ENCODE data around the gene WDR19. TPM values are rescaled to one million over a fixed set of nuclear protein-coding genes. Genes with fewer than 3 reads are reported as not detected.

The WDR19 gene
- total RNA-seq, 1 donor from 2014 or later = 17.2 TPM

- Histone ChIP-seq H3K27ac (ENCODE audit: low read depth, low read length) (no peak overlapping the region), H3K27me3 (ENCODE audit: control insufficient read depth in 3 of 3, insufficient read depth in 3 of 3, low read length in 3 of 3) (no peaks in the 10 kb centered on the region), H3K9ac (ENCODE audit: low read depth in 1 of 3, low read length in 3 of 3) (no peak overlapping the region), H3K9me3 (ENCODE audit: control insufficient read depth in 3 of 3, low read length in 3 of 3) (no peaks in the 10 kb centered on the region), H3K36me3 (ENCODE audit: control insufficient read depth in 3 of 3, insufficient read depth in 3 of 3, low read length in 3 of 3) (peaks cover 6 to 45% (median 25%) of the 10 kb centered on the region in 3 donors), H3K4me1 (ENCODE audit: control insufficient read depth in 3 of 3, insufficient read depth in 3 of 3, low read length in 3 of 3) (peaks cover 2 to 7% (median 2%) of the 10 kb centered on the region in 3 donors), H3K4me3 (ENCODE audit: low read length in 3 of 3) (no peak overlapping the region)
These were observed 130.5 kb downstream of the WDR19 start for GRCh38 chr4:39312816-39313215.

DNA sequence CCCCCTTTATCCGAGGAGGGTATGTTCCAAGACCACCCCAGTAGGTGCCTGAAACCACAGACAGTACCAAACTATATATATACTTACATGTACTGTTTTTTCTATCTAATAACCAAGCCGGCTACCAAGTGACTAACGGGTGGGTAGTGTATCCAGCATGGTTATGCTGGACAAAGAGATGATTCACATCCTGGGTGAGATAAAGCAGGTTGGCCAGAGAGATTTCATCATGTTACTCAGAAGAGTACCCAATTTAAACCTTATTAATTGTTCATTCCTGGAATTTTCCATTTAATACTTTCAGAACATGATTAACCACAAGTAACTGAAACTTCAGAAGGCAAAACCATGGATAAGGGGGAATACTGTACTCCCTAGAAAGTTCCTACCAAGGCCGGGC lies 137.3 kb downstream of the WDR19 start:
- Histone ChIP-seq H3K36me3 (ENCODE audit: control insufficient read depth in 3 of 3, insufficient read depth in 3 of 3, low read length in 3 of 3) (peaks cover 0 to 40% (median 22%) of the 10 kb centered on the region in 3 donors), H3K27me3 (ENCODE audit: control insufficient read depth in 3 of 3, insufficient read depth in 3 of 3, low read length in 3 of 3) (no peaks in the 10 kb centered on the region), H3K27ac (ENCODE audit: low read depth, low read length) (no peak overlapping the region), H3K9me3 (ENCODE audit: control insufficient read depth in 3 of 3, low read length in 3 of 3) (no peaks in the 10 kb centered on the region), H3K9ac (ENCODE audit: low read depth in 1 of 3, low read length in 3 of 3) (no peak overlapping the region), H3K4me1 (ENCODE audit: control insufficient read depth in 3 of 3, insufficient read depth in 3 of 3, low read length in 3 of 3) (no peaks in the 10 kb centered on the region), H3K4me3 (ENCODE audit: low read length in 3 of 3) (no peak overlapping the region)

DNA sequence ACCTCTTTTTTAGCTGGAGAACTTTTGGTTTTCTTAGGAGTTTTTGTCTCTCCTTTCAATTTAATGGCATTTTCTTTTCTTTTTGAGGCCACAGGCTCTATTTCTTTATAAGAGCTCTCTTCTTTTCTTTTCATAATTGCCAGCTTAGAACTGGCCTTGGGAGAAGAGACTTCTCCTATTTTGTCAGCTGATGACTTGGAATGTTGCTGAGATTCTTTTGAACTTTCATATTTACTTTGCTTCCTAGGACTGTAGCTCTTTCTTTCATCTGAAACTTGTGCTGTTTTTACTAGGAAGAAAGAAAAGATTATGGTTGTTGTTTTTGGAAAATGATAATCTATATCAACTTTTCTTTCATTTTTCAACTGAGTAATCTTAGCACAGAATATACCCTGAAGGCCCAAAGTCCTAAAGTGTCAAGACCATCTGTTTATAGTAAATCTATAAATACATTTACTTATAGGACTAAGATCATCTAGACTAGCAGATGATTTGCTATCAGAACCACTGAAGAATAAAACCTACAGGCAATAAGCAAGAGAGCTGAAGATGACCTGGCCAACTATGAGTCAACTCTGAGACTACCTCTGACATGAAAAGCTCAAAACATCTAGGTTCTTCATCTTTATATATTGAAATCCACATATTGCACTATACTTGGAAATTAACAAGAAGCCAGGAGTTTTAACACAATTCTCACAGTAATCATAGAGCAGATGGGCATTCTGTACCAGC lies 138.2 kb downstream of the WDR19 start:
- no peak overlapping the region for H3K27ac ChIP-seq (ENCODE audit: low read depth, low read length)
- H3K27me3 ChIP-seq (ENCODE audit: control insufficient read depth in 3 of 3, insufficient read depth in 3 of 3, low read length in 3 of 3) = no peaks in the 10 kb centered on the region
- H3K4me1 ChIP-seq (ENCODE audit: control insufficient read depth in 3 of 3, insufficient read depth in 3 of 3, low read length in 3 of 3) = no peaks in the 10 kb centered on the region
- H3K9me3 ChIP-seq (ENCODE audit: control insufficient read depth in 3 of 3, low read length in 3 of 3) = no peaks in the 10 kb centered on the region
- no peak overlapping the region for H3K4me3 ChIP-seq (ENCODE audit: low read length in 3 of 3)
- no peak overlapping the region for H3K9ac ChIP-seq (ENCODE audit: low read depth in 1 of 3, low read length in 3 of 3)
- peaks cover 3 to 38% (median 21%) of the 10 kb centered on the region in 3 donors for H3K36me3 ChIP-seq (ENCODE audit: control insufficient read depth in 3 of 3, insufficient read depth in 3 of 3, low read length in 3 of 3)

GRCh38 chr4:39323821-39324220 lies 141.5 kb downstream of the WDR19 start:
- Histone ChIP-seq H3K4me3 (ENCODE audit: low read length in 3 of 3) (no peak overlapping the region), H3K36me3 (ENCODE audit: control insufficient read depth in 3 of 3, insufficient read depth in 3 of 3, low read length in 3 of 3) (peaks cover 4 to 35% (median 20%) of the 10 kb centered on the region in 3 donors), H3K4me1 (ENCODE audit: control insufficient read depth in 3 of 3, insufficient read depth in 3 of 3, low read length in 3 of 3) (no peaks in the 10 kb centered on the region), H3K27ac (ENCODE audit: low read depth, low read length) (no peak overlapping the region), H3K9ac (ENCODE audit: low read depth in 1 of 3, low read length in 3 of 3) (no peak overlapping the region), H3K9me3 (ENCODE audit: control insufficient read depth in 3 of 3, low read length in 3 of 3) (no peaks in the 10 kb centered on the region), H3K27me3 (ENCODE audit: control insufficient read depth in 3 of 3, insufficient read depth in 3 of 3, low read length in 3 of 3) (no peaks in the 10 kb centered on the region)

DNA sequence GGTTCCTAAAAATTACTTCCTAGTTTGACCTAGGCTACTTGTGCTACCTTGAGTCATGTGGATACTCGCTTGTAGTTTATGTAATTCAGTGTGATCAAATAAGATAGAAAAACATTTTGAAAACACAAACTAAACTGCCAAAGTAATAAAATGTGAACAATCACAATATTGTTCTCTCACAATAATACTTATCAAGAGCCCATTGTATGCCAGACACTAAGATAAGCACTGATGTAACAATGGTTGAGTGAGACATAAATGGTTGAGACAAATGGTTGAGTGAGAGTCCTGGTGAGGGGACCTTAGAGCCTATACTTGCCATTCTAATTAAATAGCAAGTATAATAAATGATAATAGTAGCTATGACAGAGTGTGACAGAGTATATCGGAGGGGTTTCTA lies 142.1 kb downstream of the WDR19 start:
- H3K27me3 ChIP-seq (ENCODE audit: control insufficient read depth in 3 of 3, insufficient read depth in 3 of 3, low read length in 3 of 3) = no peaks in the 10 kb centered on the region
- no peaks in the 10 kb centered on the region for H3K4me1 ChIP-seq (ENCODE audit: control insufficient read depth in 3 of 3, insufficient read depth in 3 of 3, low read length in 3 of 3)
- H3K9me3 ChIP-seq (ENCODE audit: control insufficient read depth in 3 of 3, low read length in 3 of 3) = no peaks in the 10 kb centered on the region
- no peak overlapping the region for H3K9ac ChIP-seq (ENCODE audit: low read depth in 1 of 3, low read length in 3 of 3)
- H3K4me3 ChIP-seq (ENCODE audit: low read length in 3 of 3) = no peak overlapping the region
- peaks cover 4 to 33% (median 15%) of the 10 kb centered on the region in 3 donors for H3K36me3 ChIP-seq (ENCODE audit: control insufficient read depth in 3 of 3, insufficient read depth in 3 of 3, low read length in 3 of 3)
- H3K27ac ChIP-seq (ENCODE audit: low read depth, low read length) = no peak overlapping the region

DNA sequence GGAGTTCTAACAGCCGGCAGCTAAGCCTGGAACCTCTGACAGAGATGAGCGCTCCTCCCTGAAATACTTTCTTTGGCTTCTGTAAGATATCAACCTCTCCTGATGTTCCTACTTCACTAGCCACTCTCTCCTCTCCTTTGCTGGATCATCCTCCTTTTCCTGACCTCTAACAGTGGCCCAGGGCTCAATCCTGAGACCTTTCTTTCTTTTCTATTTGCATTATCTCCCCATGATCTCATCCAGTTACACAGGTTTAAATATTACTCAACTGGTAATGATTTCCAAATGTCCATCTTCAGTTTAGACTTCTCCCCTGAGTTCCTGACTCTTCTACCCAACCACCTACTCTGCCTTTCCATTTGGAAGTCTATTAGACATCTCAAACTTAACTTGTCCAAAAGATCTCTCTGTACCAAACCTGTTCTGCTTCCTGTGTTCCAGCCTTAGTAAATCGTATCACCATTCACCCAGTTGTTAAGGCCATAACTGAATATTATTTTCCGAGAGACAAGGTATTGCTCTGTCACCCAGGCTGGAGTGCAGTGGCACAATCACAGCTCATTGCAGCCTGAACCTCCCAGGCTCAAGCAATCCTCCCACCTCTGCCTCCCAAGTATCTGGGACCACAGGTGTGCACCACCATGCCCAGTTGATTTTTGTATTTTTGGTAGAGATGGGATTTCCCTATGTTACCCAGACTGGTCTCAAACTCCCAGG lies 142.7 kb downstream of the WDR19 start:
- Histone ChIP-seq H3K4me1 (ENCODE audit: control insufficient read depth in 3 of 3, insufficient read depth in 3 of 3, low read length in 3 of 3) (no peaks in the 10 kb centered on the region), H3K27ac (ENCODE audit: low read depth, low read length) (no peak overlapping the region), H3K36me3 (ENCODE audit: control insufficient read depth in 3 of 3, insufficient read depth in 3 of 3, low read length in 3 of 3) (peaks cover 4 to 29% (median 10%) of the 10 kb centered on the region in 3 donors), H3K9me3 (ENCODE audit: control insufficient read depth in 3 of 3, low read length in 3 of 3) (no peaks in the 10 kb centered on the region), H3K4me3 (ENCODE audit: low read length in 3 of 3) (no peak overlapping the region), H3K27me3 (ENCODE audit: control insufficient read depth in 3 of 3, insufficient read depth in 3 of 3, low read length in 3 of 3) (no peaks in the 10 kb centered on the region), H3K9ac (ENCODE audit: low read depth in 1 of 3, low read length in 3 of 3) (no peak overlapping the region)

GRCh38 chr4:39326468-39326977 lies 144.2 kb downstream of the WDR19 start:
- Histone ChIP-seq H3K9me3 (ENCODE audit: control insufficient read depth in 3 of 3, low read length in 3 of 3) (no peaks in the 10 kb centered on the region), H3K9ac (ENCODE audit: low read depth in 1 of 3, low read length in 3 of 3) (no peak overlapping the region), H3K27me3 (ENCODE audit: control insufficient read depth in 3 of 3, insufficient read depth in 3 of 3, low read length in 3 of 3) (no peaks in the 10 kb centered on the region), H3K4me3 (ENCODE audit: low read length in 3 of 3) (no peak overlapping the region), H3K36me3 (ENCODE audit: control insufficient read depth in 3 of 3, insufficient read depth in 3 of 3, low read length in 3 of 3) (peaks cover 4 to 21% (median 10%) of the 10 kb centered on the region in 3 donors), H3K4me1 (ENCODE audit: control insufficient read depth in 3 of 3, insufficient read depth in 3 of 3, low read length in 3 of 3) (no peaks in the 10 kb centered on the region), H3K27ac (ENCODE audit: low read depth, low read length) (no peak overlapping the region)

DNA sequence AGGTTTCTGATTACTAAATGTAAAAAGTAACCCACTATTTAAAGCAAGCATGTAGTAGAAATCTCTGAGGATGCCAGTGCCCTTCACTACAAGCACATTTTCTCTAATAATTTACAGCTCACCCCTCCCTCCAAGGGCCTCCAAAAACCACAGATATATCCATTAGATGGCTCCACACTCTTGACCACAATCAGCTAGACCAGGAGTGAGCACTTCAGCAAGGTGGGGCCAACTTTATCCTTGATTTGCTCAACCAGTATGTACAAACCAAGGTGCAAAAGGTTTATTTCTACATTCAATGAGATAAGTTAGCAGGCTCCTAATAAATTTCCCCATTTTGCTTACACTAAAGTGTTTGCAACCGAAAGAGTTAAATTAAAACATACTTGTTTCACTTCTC lies 148.0 kb downstream of the WDR19 start:
- no peaks in the 10 kb centered on the region for H3K4me1 ChIP-seq (ENCODE audit: control insufficient read depth in 3 of 3, insufficient read depth in 3 of 3, low read length in 3 of 3)
- H3K9me3 ChIP-seq (ENCODE audit: control insufficient read depth in 3 of 3, low read length in 3 of 3) = no peaks in the 10 kb centered on the region
- H3K4me3 ChIP-seq (ENCODE audit: low read length in 3 of 3) = no peak overlapping the region
- peaks cover 3 to 10% (median 5%) of the 10 kb centered on the region in 3 donors for H3K36me3 ChIP-seq (ENCODE audit: control insufficient read depth in 3 of 3, insufficient read depth in 3 of 3, low read length in 3 of 3)
- H3K27me3 ChIP-seq (ENCODE audit: control insufficient read depth in 3 of 3, insufficient read depth in 3 of 3, low read length in 3 of 3) = no peaks in the 10 kb centered on the region
- no peak overlapping the region for H3K9ac ChIP-seq (ENCODE audit: low read depth in 1 of 3, low read length in 3 of 3)
- H3K27ac ChIP-seq (ENCODE audit: low read depth, low read length) = no peak overlapping the region

DNA sequence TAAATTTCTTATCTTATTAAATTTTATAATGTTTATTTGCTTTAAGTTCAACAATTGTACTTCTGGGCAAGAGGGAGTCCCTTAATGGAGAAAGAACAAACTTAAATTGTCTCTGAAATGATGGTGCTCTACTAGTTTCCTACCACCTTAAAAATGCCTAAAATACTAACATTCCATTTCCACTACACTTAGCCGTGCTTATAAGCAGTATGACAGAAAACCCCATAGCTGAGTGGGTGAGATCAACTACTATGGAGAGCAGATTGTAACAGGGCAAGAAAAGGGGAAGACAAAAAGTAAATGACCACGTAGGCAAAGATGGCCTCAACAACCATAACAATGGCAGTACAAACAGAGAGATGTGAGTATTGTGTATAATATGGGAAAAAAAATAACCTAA lies 148.9 kb downstream of the WDR19 start:
- Histone ChIP-seq H3K4me1 (ENCODE audit: control insufficient read depth in 3 of 3, insufficient read depth in 3 of 3, low read length in 3 of 3) (no peaks in the 10 kb centered on the region), H3K36me3 (ENCODE audit: control insufficient read depth in 3 of 3, insufficient read depth in 3 of 3, low read length in 3 of 3) (peaks cover 0 to 5% (median 3%) of the 10 kb centered on the region in 3 donors), H3K9ac (ENCODE audit: low read depth in 1 of 3, low read length in 3 of 3) (no peak overlapping the region), H3K4me3 (ENCODE audit: low read length in 3 of 3) (no peak overlapping the region), H3K27me3 (ENCODE audit: control insufficient read depth in 3 of 3, insufficient read depth in 3 of 3, low read length in 3 of 3) (no peaks in the 10 kb centered on the region), H3K9me3 (ENCODE audit: control insufficient read depth in 3 of 3, low read length in 3 of 3) (no peaks in the 10 kb centered on the region), H3K27ac (ENCODE audit: low read depth, low read length) (no peak overlapping the region)

Data from skeletal muscle tissue (tissue), 4 donors.